Measurements from ENCODE around the gene PLEKHG4B.

- TF ChIP-seq POU5F1 (IDR thresholded peaks at IDR 0.05; ENCODE audit: low read depth, low read length) = no peak
- TF ChIP-seq BRCA1 (IDR thresholded peaks at IDR 0.05; ENCODE audit: low read depth, low read length) = no peak
- no peak for TF ChIP-seq EZH2 (IDR thresholded peaks at IDR 0.05; ENCODE audit: low read depth, low read length, severe bottlenecking)
- no peak for TF ChIP-seq BACH1 (IDR thresholded peaks at IDR 0.05; ENCODE audit: low read length)
- TF ChIP-seq CTCF (IDR thresholded peaks at IDR 0.05; ENCODE audit: control extremely low read depth in 1 of 3, insufficient read depth in 1 of 3, low read depth in 1 of 3, low read length in 3 of 3) = no peak
- no peak for TF ChIP-seq MAX (IDR thresholded peaks at IDR 0.05)
- TF ChIP-seq POLR2A (IDR thresholded peaks at IDR 0.05; ENCODE audit: control extremely low read depth in 1 of 2, low read depth in 2 of 2, low read length in 2 of 2) = no peak
- TF ChIP-seq RAD21 (IDR thresholded peaks at IDR 0.05 in 1 of 2, conservative IDR thresholded peaks at IDR 0.05 in 1 of 2; ENCODE audit: low read depth in 2 of 2, low read length in 2 of 2) = no peak
- no peak for TF ChIP-seq KDM1A (IDR thresholded peaks at IDR 0.05; ENCODE audit: borderline replicate concordance, low read length)
- no peak for TF ChIP-seq SUZ12 (IDR thresholded peaks at IDR 0.05; ENCODE audit: low read length)
- TF ChIP-seq TAF1 (IDR thresholded peaks at IDR 0.05; ENCODE audit: low read depth, low read length) = no peak
These were observed 121.9 kb downstream of the PLEKHG4B start for GRCh38 chr5:213803-214395.
